ES-I3 (cell line): ENCODE measurements around the gene MUC4.

Source experiments
- H3K36me3 ChIP-seq: 2 replicates; pipeline ENCODE4 v1.6.1; 2013; ENCODE audit warnings: mild to moderate bottlenecking, low read length, control low read depth, moderate library complexity; ENCODE audit not compliant: insufficient read depth
- H3K4me1 ChIP-seq: 2 replicates; pipeline ENCODE4 v1.6.1; 2013; ENCODE audit warnings: mild to moderate bottlenecking, control low read depth, low read length; ENCODE audit not compliant: insufficient read depth
- H3K9ac ChIP-seq: 2 replicates; pipeline ENCODE4 v1.6.1; 2013; ENCODE audit warnings: low read depth, mild to moderate bottlenecking, low read length, moderate library complexity
- H3K9me3 ChIP-seq: 2 replicates; pipeline ENCODE4 v1.6.1; 2013; ENCODE audit warnings: mild to moderate bottlenecking, low read length, moderate library complexity; ENCODE audit not compliant: control insufficient read depth, insufficient read depth

MUC4 gene

GRCh38 chr3:195768831-195769303 is 42.9 kb downstream of the MUC4 start:
- H3K9me3 ChIP-seq, result no peaks in the 10 kb centered on the region
- H3K36me3 ChIP-seq, result no peaks in the 10 kb centered on the region
- no peak overlapping the region for H3K9ac ChIP-seq
- H3K4me1 ChIP-seq, result no peaks in the 10 kb centered on the region

DNA sequence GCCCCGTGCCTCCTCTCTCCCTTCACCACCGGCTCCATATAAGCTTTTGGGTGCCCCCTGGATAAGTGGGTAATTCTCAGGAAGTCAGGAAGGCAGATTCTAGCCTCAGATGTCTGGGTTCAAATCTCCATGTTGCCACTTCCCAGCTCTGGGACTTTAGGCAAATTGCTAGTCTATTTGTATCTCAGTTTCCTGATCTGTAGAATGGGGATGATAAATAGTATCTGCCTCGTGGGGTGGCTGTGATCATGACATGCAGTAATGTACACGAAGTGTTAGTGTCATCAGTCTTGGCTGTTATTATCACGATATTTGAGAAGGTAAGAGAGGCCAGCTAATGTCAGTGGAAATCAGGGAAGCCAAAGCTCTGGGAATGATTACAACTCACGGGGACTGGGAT is 43.3 kb downstream of the MUC4 start:
- H3K36me3 ChIP-seq, result no peaks in the 10 kb centered on the region
- no peaks in the 10 kb centered on the region for H3K9me3 ChIP-seq
- no peaks in the 10 kb centered on the region for H3K4me1 ChIP-seq
- H3K9ac ChIP-seq, result no peak overlapping the region

- Histone ChIP-seq H3K9me3 (no peaks in the 10 kb centered on the region), H3K4me1 (no peaks in the 10 kb centered on the region), H3K36me3 (no peaks in the 10 kb centered on the region), H3K9ac (no peak overlapping the region)
Measured at GRCh38 chr3:195767792-195768191, 43.9 kb downstream of the MUC4 start.

DNA sequence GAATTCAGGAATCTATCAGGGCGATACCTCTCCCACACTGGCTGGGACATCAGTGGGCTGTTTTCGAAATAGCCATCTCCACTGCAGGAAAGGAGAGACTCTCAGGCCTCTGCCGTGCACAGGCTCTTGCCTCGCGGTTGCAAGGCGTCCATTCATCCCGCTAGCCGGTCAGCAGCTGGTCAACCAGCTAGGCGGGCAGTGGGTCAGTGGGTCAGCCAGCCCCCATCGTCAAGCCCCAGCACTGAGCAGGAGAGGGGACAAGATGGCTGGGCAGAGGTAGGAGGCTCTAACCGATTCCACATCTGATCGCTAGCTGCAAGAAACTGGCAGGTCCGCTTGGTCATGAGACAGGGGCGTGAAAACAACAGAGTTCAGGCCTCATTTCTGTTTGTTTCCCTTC is 45.1 kb downstream of the MUC4 start:
- no peak overlapping the region for H3K9ac ChIP-seq
- H3K4me1 ChIP-seq, result no peaks in the 10 kb centered on the region
- no peaks in the 10 kb centered on the region for H3K9me3 ChIP-seq
- no peaks in the 10 kb centered on the region for H3K36me3 ChIP-seq

- 0 out of 2 replicates have a peak, but pooled peaks cover 5% of the 10 kb centered on the region for H3K36me3 ChIP-seq
- H3K9ac ChIP-seq, result no peak overlapping the region
- no peaks in the 10 kb centered on the region for H3K4me1 ChIP-seq
- no peaks in the 10 kb centered on the region for H3K9me3 ChIP-seq
Measured at GRCh38 chr3:195764961-195765706, 46.6 kb downstream of the MUC4 start.

GRCh38 chr3:195763843-195764825 is 47.6 kb downstream of the MUC4 start:
- H3K4me1 ChIP-seq, result no peaks in the 10 kb centered on the region
- no peak overlapping the region for H3K9ac ChIP-seq
- H3K9me3 ChIP-seq, result no peaks in the 10 kb centered on the region
- H3K36me3 ChIP-seq, result 0 out of 2 replicates have a peak, but pooled peaks cover 5% of the 10 kb centered on the region

GRCh38 chr3:195763076-195763830 is 48.5 kb downstream of the MUC4 start:
- Histone ChIP-seq H3K4me1 (no peaks in the 10 kb centered on the region), H3K9me3 (no peaks in the 10 kb centered on the region), H3K9ac (no peak overlapping the region), H3K36me3 (0 out of 2 replicates have a peak, but pooled peaks cover 5% of the 10 kb centered on the region)

GRCh38 chr3:195762611-195763010 is 49.1 kb downstream of the MUC4 start:
- Histone ChIP-seq H3K9me3 (no peaks in the 10 kb centered on the region), H3K36me3 (0 out of 2 replicates have a peak, but pooled peaks cover 5% of the 10 kb centered on the region), H3K4me1 (no peaks in the 10 kb centered on the region), H3K9ac (no peak overlapping the region)

GRCh38 chr3:195762249-195762585 is 49.5 kb downstream of the MUC4 start:
- Histone ChIP-seq H3K4me1 (no peaks in the 10 kb centered on the region), H3K9me3 (no peaks in the 10 kb centered on the region), H3K9ac (no peak overlapping the region), H3K36me3 (0 out of 2 replicates have a peak, but pooled peaks cover 5% of the 10 kb centered on the region)

DNA sequence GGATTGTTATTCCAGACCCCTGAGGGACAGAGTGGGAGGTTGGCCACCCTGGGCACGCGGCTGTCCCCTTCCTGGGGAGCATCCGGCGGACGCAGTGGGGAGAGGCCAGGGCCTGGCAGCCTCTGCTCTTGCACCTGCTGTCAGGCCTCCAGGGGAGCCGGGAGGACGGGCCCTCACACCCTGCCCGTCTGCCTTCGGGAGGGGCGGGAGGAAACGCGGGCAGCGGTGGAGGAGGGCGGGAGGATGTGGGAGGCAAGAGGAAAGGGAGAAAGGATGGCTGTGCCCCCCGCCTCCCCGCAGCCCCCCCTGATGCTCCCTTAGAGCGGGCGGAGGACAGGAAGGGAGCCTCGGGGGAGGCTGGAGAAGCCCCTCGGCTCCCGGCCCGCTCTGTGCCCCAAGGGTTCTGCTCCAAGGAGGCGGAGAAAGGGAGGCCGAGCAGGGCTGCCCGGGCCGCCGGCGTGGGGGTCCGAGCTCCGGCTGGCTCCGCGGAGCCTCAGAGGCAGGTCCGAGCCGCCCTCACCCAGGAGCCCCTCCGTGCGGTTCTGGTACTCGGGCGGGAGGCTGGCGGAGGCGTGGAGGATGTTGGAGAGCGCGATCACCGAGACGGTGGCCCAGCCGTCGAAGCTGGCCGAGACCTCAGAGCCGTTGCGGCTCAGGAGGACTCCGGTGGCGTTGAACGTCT is 50.0 kb downstream of the MUC4 start:
- H3K9ac ChIP-seq, result no peak overlapping the region
- H3K36me3 ChIP-seq, result 0 out of 2 replicates have a peak, but pooled peaks cover 5% of the 10 kb centered on the region
- no peaks in the 10 kb centered on the region for H3K9me3 ChIP-seq
- H3K4me1 ChIP-seq, result peaks cover 4% of the 10 kb centered on the region; the same call in 1 of the 2 replicates

- H3K9me3 ChIP-seq, result no peaks in the 10 kb centered on the region
- peaks cover 4% of the 10 kb centered on the region; the same call in 1 of the 2 replicates for H3K4me1 ChIP-seq
- H3K36me3 ChIP-seq, result 0 out of 2 replicates have a peak, but pooled peaks cover 5% of the 10 kb centered on the region
- no peak overlapping the region for H3K9ac ChIP-seq
Measured at GRCh38 chr3:195761123-195761566, 50.6 kb downstream of the MUC4 start.

- 0 out of 2 replicates have a peak, but pooled peaks cover 5% of the 10 kb centered on the region for H3K36me3 ChIP-seq
- H3K4me1 ChIP-seq, result peaks cover 4% of the 10 kb centered on the region; the same call in 1 of the 2 replicates
- no peaks in the 10 kb centered on the region for H3K9me3 ChIP-seq
- H3K9ac ChIP-seq, result no peak overlapping the region
Measured at GRCh38 chr3:195760345-195761122, 51.2 kb downstream of the MUC4 start.
